Mucosa of rectum (tissue), 2 donors: ENCODE data around the gene NDUFS7.

Experiments used
- H3K27ac ChIP-seq, 2 donors: one replicate each; pipeline ENCODE4 v1.7.0; 2013; ENCODE audit warnings: inconsistent platforms in 2 of 2, low read depth in 2 of 2, low read length in 2 of 2
- H3K27me3 ChIP-seq, 2 donors: one replicate each; pipeline ENCODE4 v1.7.0; 2013; ENCODE audit warnings: low read length in 2 of 2; ENCODE audit not compliant: control insufficient read depth in 2 of 2, insufficient read depth in 2 of 2
- H3K36me3 ChIP-seq, 2 donors: one replicate each; pipeline ENCODE4 v1.7.0; 2013; ENCODE audit warnings: low read length in 2 of 2; ENCODE audit not compliant: control insufficient read depth in 2 of 2, insufficient read depth in 2 of 2
- H3K4me1 ChIP-seq, 2 donors: one replicate each; pipeline ENCODE4 v1.7.0; 2013; ENCODE audit warnings: low read length in 2 of 2, mild to moderate bottlenecking in 1 of 2; ENCODE audit not compliant: control insufficient read depth in 2 of 2, insufficient read depth in 2 of 2
- H3K4me3 ChIP-seq, 2 donors: one replicate each; pipeline ENCODE4 v1.7.0; 2013; ENCODE audit warnings: low read length in 2 of 2
- H3K9ac ChIP-seq, 2 donors: one replicate each; pipeline ENCODE4 v1.7.0; 2013; ENCODE audit warnings: low read length in 2 of 2, low read depth in 1 of 2, mild to moderate bottlenecking in 1 of 2
- H3K9me3 ChIP-seq, 2 donors: one replicate each; pipeline ENCODE4 v1.7.0; 2013; ENCODE audit warnings: low read length in 2 of 2; ENCODE audit not compliant: control insufficient read depth in 2 of 2
- donor health status: healthy.
- donor health status: Normal muscosa, but diverticular disease.

The NDUFS7 gene

GRCh38 chr19:1393841-1394240 lies 10.1 kb downstream of the NDUFS7 start:
- H3K4me1 ChIP-seq, result peaks cover 0 to 16% of the 10 kb centered on the region in 2 donors
- peaks cover 3 to 9% of the 10 kb centered on the region in 2 donors for H3K27me3 ChIP-seq
- no peak overlapping the region for H3K27ac ChIP-seq
- peaks cover 37% of the 10 kb centered on the region in 2 donors for H3K36me3 ChIP-seq
- H3K9ac ChIP-seq, result no peak overlapping the region
- no peak overlapping the region for H3K4me3 ChIP-seq
- H3K9me3 ChIP-seq, result no peaks in the 10 kb centered on the region

GRCh38 chr19:1394252-1395193 lies 10.8 kb downstream of the NDUFS7 start:
- H3K36me3 ChIP-seq, result peaks cover 30% of the 10 kb centered on the region in 2 donors
- peaks cover 0 to 16% of the 10 kb centered on the region in 2 donors for H3K4me1 ChIP-seq
- no peak overlapping the region for H3K27ac ChIP-seq
- H3K9ac ChIP-seq, result no peak overlapping the region
- H3K9me3 ChIP-seq, result no peaks in the 10 kb centered on the region
- H3K27me3 ChIP-seq, result peaks cover 8 to 13% of the 10 kb centered on the region in 2 donors
- H3K4me3 ChIP-seq, result no peak overlapping the region

GRCh38 chr19:1395194-1396018 lies 11.7 kb downstream of the NDUFS7 start:
- H3K4me1 ChIP-seq, result peaks cover 3 to 20% of the 10 kb centered on the region in 2 donors
- H3K27ac ChIP-seq, result no peak overlapping the region

GRCh38 chr19:1396019-1396767 lies 12.5 kb downstream of the NDUFS7 start:
- Histone ChIP-seq H3K4me1 (peaks cover 8 to 24% of the 10 kb centered on the region in 2 donors), H3K27ac (no peak overlapping the region), H3K9ac (no peak overlapping the region), H3K4me3 (no peak overlapping the region), H3K9me3 (no peaks in the 10 kb centered on the region), H3K36me3 (peaks cover 19 to 22% of the 10 kb centered on the region in 2 donors), H3K27me3 (peaks cover 11 to 18% of the 10 kb centered on the region in 2 donors)

More at GRCh38 chr19:1395194-1396018, 11.7 kb downstream of the NDUFS7 start:
- peaks cover 8 to 16% of the 10 kb centered on the region in 2 donors for H3K27me3 ChIP-seq
- H3K9me3 ChIP-seq, result no peaks in the 10 kb centered on the region
- H3K36me3 ChIP-seq, result peaks cover 24 to 29% of the 10 kb centered on the region in 2 donors
- no peak overlapping the region for H3K4me3 ChIP-seq
- no peak overlapping the region for H3K9ac ChIP-seq

- Histone ChIP-seq H3K9ac (no peak overlapping the region), H3K36me3 (peaks cover 17 to 22% of the 10 kb centered on the region in 2 donors), H3K9me3 (no peaks in the 10 kb centered on the region), H3K4me1 (peaks cover 8 to 24% of the 10 kb centered on the region in 2 donors), H3K27ac (no peak overlapping the region), H3K4me3 (no peak overlapping the region), H3K27me3 (peaks cover 15 to 23% of the 10 kb centered on the region in 2 donors)
These were observed 13.3 kb downstream of the NDUFS7 start for GRCh38 chr19:1396768-1397679.

- no peak overlapping the region for H3K9ac ChIP-seq
- H3K9me3 ChIP-seq, result no peaks in the 10 kb centered on the region
- no peak overlapping the region for H3K4me3 ChIP-seq
- H3K4me1 ChIP-seq, result peaks cover 8 to 24% of the 10 kb centered on the region in 2 donors
- H3K36me3 ChIP-seq, result peaks cover 10 to 14% of the 10 kb centered on the region in 2 donors
- no peak overlapping the region for H3K27ac ChIP-seq
- peaks cover 15 to 31% of the 10 kb centered on the region in 2 donors for H3K27me3 ChIP-seq
These were observed 14.1 kb downstream of the NDUFS7 start for GRCh38 chr19:1397838-1398237.

GRCh38 chr19:1399079-1399478 lies 15.4 kb downstream of the NDUFS7 start:
- peaks cover 8 to 24% of the 10 kb centered on the region in 2 donors for H3K4me1 ChIP-seq
- no peak overlapping the region for H3K4me3 ChIP-seq
- no peak overlapping the region for H3K9ac ChIP-seq
- peaks cover 0 to 2% of the 10 kb centered on the region in 2 donors for H3K36me3 ChIP-seq
- no peak overlapping the region for H3K27ac ChIP-seq
- H3K27me3 ChIP-seq, result peaks cover 15 to 34% of the 10 kb centered on the region in 2 donors
- H3K9me3 ChIP-seq, result no peaks in the 10 kb centered on the region

GRCh38 chr19:1399745-1400144 lies 16.0 kb downstream of the NDUFS7 start:
- H3K9ac ChIP-seq, result no peak overlapping the region
- peaks cover 8 to 24% of the 10 kb centered on the region in 2 donors for H3K4me1 ChIP-seq
- H3K36me3 ChIP-seq, result no peaks in the 10 kb centered on the region
- H3K27ac ChIP-seq, result no peak overlapping the region
- H3K27me3 ChIP-seq, result peaks cover 15 to 34% of the 10 kb centered on the region in 2 donors
- H3K9me3 ChIP-seq, result no peaks in the 10 kb centered on the region
- no peak overlapping the region for H3K4me3 ChIP-seq
